GM18526 (cell line): ENCODE measurements around the gene CD47.

Experiments used
- POLR2A ChIP-seq: IDR thresholded peaks from 3 replicates; pipeline ENCODE4 v1.6.1; 2011; ENCODE audit not compliant: insufficient read length; ENCODE audit errors: extremely low read depth

CD47 gene

GRCh38 chr3:108046247-108046646, 44.6 kb downstream of the CD47 start:
- TF ChIP-seq POLR2A = no peak

GRCh38 chr3:108044699-108045098, 46.1 kb downstream of the CD47 start:
- no peak for TF ChIP-seq POLR2A

DNA sequence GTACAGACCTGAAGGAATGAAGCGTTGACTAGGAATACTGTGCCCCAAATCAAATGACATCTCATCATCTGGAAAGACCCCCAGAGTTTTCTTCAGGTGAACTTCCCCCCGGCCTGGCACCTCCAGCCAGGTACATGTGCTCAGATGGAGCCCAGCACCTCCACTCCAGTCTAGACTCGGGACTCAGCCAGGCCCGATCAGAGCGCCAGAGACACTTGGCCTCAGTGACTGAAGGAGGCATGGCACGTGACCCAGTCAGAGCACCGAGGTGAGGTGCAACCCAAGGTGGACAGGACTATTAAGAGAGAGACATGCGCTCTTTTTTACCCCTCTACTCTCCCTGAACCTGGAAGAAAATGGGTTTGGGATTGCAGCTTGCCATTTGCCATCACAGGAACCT, 48.5 kb downstream of the CD47 start:
- no peak for TF ChIP-seq POLR2A

GRCh38 chr3:108041253-108041652, 49.6 kb downstream of the CD47 start:
- TF ChIP-seq POLR2A = no peak

- TF ChIP-seq POLR2A = no peak
Measured at GRCh38 chr3:108037770-108038169, 53.1 kb downstream of the CD47 start.

- TF ChIP-seq POLR2A = no peak
Measured at GRCh38 chr3:108036984-108037741, 53.7 kb downstream of the CD47 start.

DNA sequence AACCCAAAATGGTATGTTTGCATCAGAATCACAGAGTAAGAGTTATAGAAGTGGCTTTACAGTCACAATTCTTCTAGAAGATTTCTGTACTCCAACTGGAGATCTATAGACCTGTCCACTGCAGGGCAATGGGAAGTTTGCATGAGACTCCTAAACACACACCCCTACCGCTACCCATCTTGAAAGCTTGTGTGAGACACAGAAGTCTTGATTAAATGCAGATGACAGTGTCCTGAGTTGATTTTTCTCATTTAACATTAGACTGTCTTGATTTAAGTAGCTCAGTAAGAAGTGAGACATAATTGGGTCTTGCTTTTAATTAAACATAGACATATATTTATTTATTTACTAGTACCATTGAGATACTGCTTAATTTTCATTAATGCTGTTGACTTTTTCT, 54.4 kb downstream of the CD47 start:
- TF ChIP-seq POLR2A = no peak

DNA sequence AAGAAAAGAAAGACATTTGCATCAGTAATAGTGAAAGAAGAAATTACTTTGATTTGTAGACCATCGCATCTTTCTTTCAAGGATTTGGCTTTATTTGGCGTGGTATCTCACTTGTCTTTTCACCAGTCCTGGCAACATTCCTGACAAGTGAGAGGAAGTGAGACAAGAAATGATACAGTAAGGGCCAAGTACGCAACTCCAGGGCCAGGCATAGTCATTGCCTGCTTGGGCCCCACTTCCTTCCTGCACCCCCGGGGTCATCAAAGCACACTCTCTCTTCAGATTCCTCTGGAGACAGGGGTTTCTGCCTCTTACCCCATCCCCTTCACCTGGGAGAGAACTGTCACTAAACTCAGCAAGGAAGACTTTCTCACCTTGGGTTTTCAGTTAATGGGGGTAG, 55.1 kb downstream of the CD47 start:
- TF ChIP-seq POLR2A = no peak

DNA sequence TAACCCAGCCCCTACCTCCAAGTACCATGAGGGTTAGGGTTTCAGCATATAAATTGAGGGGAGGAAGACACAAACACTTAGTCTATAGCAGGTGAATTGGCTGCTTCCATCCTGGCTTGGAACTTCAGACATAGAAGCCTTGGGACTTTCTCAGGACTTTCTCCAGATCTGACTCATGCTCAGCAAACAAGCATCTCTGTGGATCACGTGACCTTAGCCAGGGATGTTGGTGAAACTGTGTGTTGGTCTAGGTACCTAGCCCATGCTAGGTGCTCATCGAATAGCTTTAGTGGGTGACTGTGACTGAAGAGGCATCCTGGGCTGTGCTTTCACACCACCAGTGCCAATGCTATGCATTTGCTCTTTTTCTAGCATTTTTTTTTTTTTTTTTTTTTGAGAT, 58.9 kb downstream of the CD47 start:
- no peak for TF ChIP-seq POLR2A

- TF ChIP-seq POLR2A = no peak
Measured at GRCh38 chr3:108030960-108031359, 59.9 kb downstream of the CD47 start.

GRCh38 chr3:108029466-108029865, 61.4 kb downstream of the CD47 start:
- no peak for TF ChIP-seq POLR2A

- no peak for TF ChIP-seq POLR2A
Measured at GRCh38 chr3:108028896-108029295, 61.9 kb downstream of the CD47 start.

- TF ChIP-seq POLR2A = no peak
Measured at GRCh38 chr3:108025177-108025576, 65.7 kb downstream of the CD47 start.

GRCh38 chr3:108024146-108024850, 66.5 kb downstream of the CD47 start:
- no peak for TF ChIP-seq POLR2A

GRCh38 chr3:108022256-108023150, 68.3 kb downstream of the CD47 start:
- TF ChIP-seq POLR2A = no peak

DNA sequence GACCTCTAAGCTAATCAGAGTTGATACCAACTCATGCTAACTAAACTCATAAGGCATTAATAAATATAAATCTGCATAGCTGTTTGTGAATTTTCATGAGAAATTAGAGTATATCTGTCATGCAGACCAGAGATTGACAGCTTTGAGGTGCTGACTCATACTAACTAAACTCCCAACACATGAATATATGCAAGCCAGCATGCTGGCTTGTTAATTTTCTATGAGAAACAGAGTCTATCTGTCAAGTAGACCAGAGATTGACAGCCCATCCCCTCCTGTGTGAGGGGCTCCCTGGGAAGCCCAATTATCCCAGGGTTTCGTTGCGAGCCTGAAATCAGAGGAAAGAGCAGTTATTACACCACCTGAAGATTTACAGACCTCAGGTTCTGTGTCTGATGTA, 69.3 kb downstream of the CD47 start:
- no peak for TF ChIP-seq POLR2A
